OCI-LY7 (cell line): ENCODE results near the gene FOXD2. TPM values are rescaled to one million over a fixed set of nuclear protein-coding genes. Genes with fewer than 3 reads are reported as not detected.

Experiments
- BruUV-seq: library from RNA; stranded (reverse); fragments of 400-500 nt; replicated peaks from 2 replicates; lab custom pipeline; 2021; lab: Mats Ljungman, UMichigan
- CTCF ChIA-PET: fragments of 300-600 bp; sonication (Branson Sonifier 250); formaldehyde crosslinking; loops from one replicate; lab custom pipeline; 2022; ENCODE audit warnings: antibody characterized with exemption; ENCODE audit not compliant: unreplicated experiment; lab: Charles Lee
- POLR2A ChIA-PET: fragments of 300-600 bp; sonication (Branson Sonifier 250); formaldehyde crosslinking; loops from one replicate; lab custom pipeline; 2022; ENCODE audit warnings: antibody characterized with exemption; lab: Charles Lee
- DNase-seq: peaks from one replicate; pipeline ENCODE4 v3.0.0-alpha.2; 2015; ENCODE audit warnings: low spot score
- H2AFZ ChIP-seq: fragments of 200-600 bp; sonication (generic), shearing (Covaris generic); 2 replicates; pipeline ENCODE4 v1.6.1; 2014; ENCODE audit warnings: mild to moderate bottlenecking, antibody characterized with exemption, low read length, moderate library complexity
- H3K27ac ChIP-seq: fragments of 200-600 bp; sonication (generic); 2 replicates; pipeline ENCODE4 v1.5.1; 2014; ENCODE audit warnings: mixed run types, low read depth, mild to moderate bottlenecking, moderate library complexity, low read length, inconsistent platforms; ENCODE audit not compliant: poor library complexity, severe bottlenecking
- H3K36me3 ChIP-seq: fragments of 200-600 bp; sonication (generic); 2 replicates; pipeline ENCODE4 v1.6.1; 2014; ENCODE audit warnings: mild to moderate bottlenecking, antibody characterized with exemption, low read length, moderate library complexity, mixed read lengths; ENCODE audit not compliant: insufficient read depth
- H3K4me1 ChIP-seq: fragments of 200-600 bp; sonication (generic); 2 replicates; pipeline ENCODE4 v1.5.1; 2014; ENCODE audit warnings: mild to moderate bottlenecking, low read length; ENCODE audit not compliant: insufficient read depth, poor library complexity, severe bottlenecking
- H3K4me2 ChIP-seq: fragments of 200-600 bp; sonication (generic); 2 replicates; pipeline ENCODE4 v1.6.1; 2014; ENCODE audit warnings: mild to moderate bottlenecking, low read length
- H3K4me3 ChIP-seq: fragments of 200-600 bp; sonication (generic); 2 replicates; pipeline ENCODE4 v1.5.1; 2014; ENCODE audit warnings: mild to moderate bottlenecking, low read depth, low read length; ENCODE audit not compliant: poor library complexity, severe bottlenecking
- H3K79me2 ChIP-seq: fragments of 200-600 bp; sonication (generic); 2 replicates; pipeline ENCODE4 v1.6.1; 2016; ENCODE audit warnings: low read depth, mild to moderate bottlenecking, low read length, moderate library complexity, mixed read lengths; ENCODE audit not compliant: insufficient read depth
- H3K9me2 ChIP-seq: fragments of 200-600 bp; sonication (generic); 2 replicates; pipeline ENCODE4 v1.6.1; 2016; ENCODE audit warnings: mild to moderate bottlenecking, low read length, mixed read lengths; ENCODE audit not compliant: insufficient read depth
- H3K9me3 ChIP-seq: fragments of 200-600 bp; sonication (generic); 2 replicates; pipeline ENCODE4 v1.6.1; 2014; ENCODE audit warnings: mild to moderate bottlenecking, mixed run types, low read length, mixed read lengths
- H4K20me1 ChIP-seq: fragments of 200-600 bp; sonication (generic); 2 replicates; pipeline ENCODE4 v1.6.1; 2014; ENCODE audit warnings: mild to moderate bottlenecking, antibody characterized with exemption, low read length, moderate library complexity, mixed read lengths; ENCODE audit not compliant: insufficient read depth
- EZH2phosphoT487 ChIP-seq: fragments of 200-600 bp; sonication (generic); IDR thresholded peaks from 2 replicates; pipeline ENCODE4 v1.6.1; 2018; ENCODE audit warnings: low read depth, borderline replicate concordance, mild to moderate bottlenecking, mixed run types, antibody characterized with exemption, low read length, moderate library complexity, mixed read lengths
- intact Hi-C: fragments of 100-400 bp; cut with micrococcal nuclease; formaldehyde crosslinking; loops from one replicate; pipeline ENCODE4 v1.10.0; 2022; ENCODE audit not compliant: unreplicated experiment
- total RNA-seq, 2 experiments: library from RNA; depleted of rRNA in 1 of 2; stranded (reverse); fragments of >200 nt in 1 of 2; shearing (Covaris generic) in 1 of 2; gene quantifications; 2 replicates each; pipeline ENCODE4 v1.2.3, GENCODE V29; 2014 to 2022
- TF ChIP-seq, protein P1 (sequence below): fragments of 200-600 bp; sonication (generic); conservative IDR thresholded peaks from 2 replicates; pipeline ENCODE4 v1.5.1; 2014; ENCODE audit warnings: mild to moderate bottlenecking, antibody characterized with exemption, low read length, moderate library complexity, mixed read lengths

FOXD2 gene
- total RNA-seq, 2 experiments from 2014 or later: 0.49 to 0.76 TPM

DNA sequence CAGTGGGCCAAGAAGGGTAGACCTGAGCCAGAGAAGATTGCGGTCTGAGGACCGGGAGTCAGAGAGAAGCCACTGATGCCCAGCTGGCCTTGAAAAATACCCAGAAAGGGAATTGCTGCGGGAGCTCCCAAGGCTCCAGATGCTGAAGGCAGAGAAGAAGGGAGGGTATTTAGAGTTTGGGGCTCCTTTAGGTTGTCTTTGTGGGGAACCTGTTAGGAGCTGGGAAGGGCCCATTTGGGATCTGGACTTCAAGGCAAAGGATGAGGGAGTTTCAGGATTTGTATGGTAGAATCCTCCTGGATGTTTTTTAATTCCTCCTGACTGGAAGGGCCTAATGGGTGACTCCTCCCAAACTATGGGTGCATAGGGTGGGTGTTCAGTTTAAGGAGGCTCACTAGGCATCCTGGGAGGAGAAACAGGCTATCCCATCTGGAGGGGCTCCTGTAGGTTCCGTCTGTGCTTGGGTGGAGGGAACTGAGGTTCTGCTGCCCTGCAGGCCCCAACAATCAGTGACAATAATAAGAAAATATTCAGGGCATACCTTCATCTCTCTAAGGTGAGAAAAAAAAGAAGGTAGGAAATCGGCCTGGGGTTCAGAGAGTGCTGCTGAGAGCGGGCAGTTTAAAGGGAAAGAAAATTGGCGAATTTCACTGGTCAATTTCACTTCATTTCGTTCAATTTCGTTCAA is 5.1 kb downstream of the FOXD2 start:
- no TSS peak for BruUV-seq
- H3K36me3 ChIP-seq: no peaks in the 10 kb centered on the region
- H3K79me2 ChIP-seq: no peaks in the 10 kb centered on the region
- H4K20me1 ChIP-seq: no peaks in the 10 kb centered on the region
- TF ChIP-seq, protein P1, sequence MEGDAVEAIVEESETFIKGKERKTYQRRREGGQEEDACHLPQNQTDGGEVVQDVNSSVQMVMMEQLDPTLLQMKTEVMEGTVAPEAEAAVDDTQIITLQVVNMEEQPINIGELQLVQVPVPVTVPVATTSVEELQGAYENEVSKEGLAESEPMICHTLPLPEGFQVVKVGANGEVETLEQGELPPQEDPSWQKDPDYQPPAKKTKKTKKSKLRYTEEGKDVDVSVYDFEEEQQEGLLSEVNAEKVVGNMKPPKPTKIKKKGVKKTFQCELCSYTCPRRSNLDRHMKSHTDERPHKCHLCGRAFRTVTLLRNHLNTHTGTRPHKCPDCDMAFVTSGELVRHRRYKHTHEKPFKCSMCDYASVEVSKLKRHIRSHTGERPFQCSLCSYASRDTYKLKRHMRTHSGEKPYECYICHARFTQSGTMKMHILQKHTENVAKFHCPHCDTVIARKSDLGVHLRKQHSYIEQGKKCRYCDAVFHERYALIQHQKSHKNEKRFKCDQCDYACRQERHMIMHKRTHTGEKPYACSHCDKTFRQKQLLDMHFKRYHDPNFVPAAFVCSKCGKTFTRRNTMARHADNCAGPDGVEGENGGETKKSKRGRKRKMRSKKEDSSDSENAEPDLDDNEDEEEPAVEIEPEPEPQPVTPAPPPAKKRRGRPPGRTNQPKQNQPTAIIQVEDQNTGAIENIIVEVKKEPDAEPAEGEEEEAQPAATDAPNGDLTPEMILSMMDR: no peak
- no peak for TF ChIP-seq EZH2phosphoT487
- intact Hi-C loops: no loop called here
- H3K4me3 ChIP-seq: no peak overlapping the region
- ChIA-PET POLR2A (no interaction called here), CTCF (no interaction called here)
- no peak overlapping the region for H3K4me2 ChIP-seq
- H2AFZ ChIP-seq: no peak overlapping the region
- H3K27ac ChIP-seq: no peak overlapping the region
- no peaks in the 10 kb centered on the region for H3K4me1 ChIP-seq
- DNase-seq: no peak
- no peaks in the 10 kb centered on the region for H3K9me3 ChIP-seq
- no peaks in the 10 kb centered on the region for H3K9me2 ChIP-seq

DNA sequence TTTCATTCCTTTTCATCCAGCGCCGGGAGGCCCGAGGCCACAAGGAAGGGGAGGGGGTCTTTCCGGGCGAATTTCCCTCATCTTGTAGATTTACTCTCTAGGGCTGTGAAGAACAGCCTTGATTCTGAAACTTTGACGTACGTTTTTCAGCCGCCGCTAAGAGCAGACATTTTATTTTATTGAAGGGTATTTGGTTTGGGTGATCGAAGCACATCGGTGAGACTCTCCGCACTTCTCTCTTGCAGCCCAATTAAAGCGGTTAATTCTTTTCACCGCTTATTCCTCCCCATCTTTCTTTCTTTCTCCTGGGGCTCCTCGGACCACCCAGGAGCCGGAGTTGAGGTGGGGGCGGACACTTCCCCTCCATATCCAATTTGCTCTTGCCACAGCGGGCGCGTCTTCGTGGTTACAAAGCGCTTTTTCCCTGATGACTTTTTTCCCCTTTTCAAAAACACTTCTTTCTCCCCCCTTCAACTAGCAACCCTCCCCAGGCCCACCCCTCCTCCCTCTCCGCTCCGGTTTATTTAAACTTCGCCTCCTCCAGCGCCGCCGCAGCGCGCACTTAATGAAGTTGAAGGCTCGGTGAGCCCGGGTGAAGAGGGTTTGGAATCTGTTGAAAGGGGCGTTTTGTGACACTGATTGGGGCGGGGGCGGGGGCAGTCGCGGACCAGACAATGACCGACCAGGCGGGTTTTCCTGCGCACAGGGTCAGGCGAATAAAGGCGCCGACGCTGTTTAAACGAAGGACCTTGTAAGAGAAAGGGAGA is 5.9 kb downstream of the FOXD2 start:
- BruUV-seq: no TSS peak
- no peaks in the 10 kb centered on the region for H3K9me3 ChIP-seq
- intact Hi-C loops: no loop called here
- H3K4me1 ChIP-seq: no peaks in the 10 kb centered on the region
- no peaks in the 10 kb centered on the region for H3K9me2 ChIP-seq
- ChIA-PET CTCF (no interaction called here), POLR2A (no interaction called here)
- H3K4me3 ChIP-seq: no peak overlapping the region
- TF ChIP-seq, protein P1: no peak
- no peak for TF ChIP-seq EZH2phosphoT487
- H4K20me1 ChIP-seq: no peaks in the 10 kb centered on the region
- H3K27ac ChIP-seq: no peak overlapping the region
- H3K4me2 ChIP-seq: no peak overlapping the region
- H3K79me2 ChIP-seq: no peaks in the 10 kb centered on the region
- no peak for DNase-seq
- H3K36me3 ChIP-seq: no peaks in the 10 kb centered on the region
- no peak overlapping the region for H2AFZ ChIP-seq

- CTCF ChIA-PET: no interaction called here
- Histone ChIP-seq H3K4me3 (no peak overlapping the region), H3K4me2 (no peak overlapping the region), H3K27ac (no peak overlapping the region), H3K9me3 (no peaks in the 10 kb centered on the region), H4K20me1 (no peaks in the 10 kb centered on the region), H3K79me2 (no peaks in the 10 kb centered on the region), H2AFZ (no peak overlapping the region), H3K4me1 (no peaks in the 10 kb centered on the region), H3K9me2 (no peaks in the 10 kb centered on the region), H3K36me3 (no peaks in the 10 kb centered on the region)
- no peak for DNase-seq
- TF ChIP-seq, protein P1: no peak
- TF ChIP-seq EZH2phosphoT487: no peak
- BruUV-seq: no TSS peak
- intact Hi-C loops: no loop called here
- POLR2A ChIA-PET: no interaction called here
These were observed 6.4 kb downstream of the FOXD2 start for GRCh38 chr1:47444297-47444561.
